GF-D8 (cell line): Measurements from ENCODE around the gene ARIH1.
A peak's percentile ranks its signal among the peaks of the same experiment; 100 is the strongest.

Experiments
- DNase-seq: peaks from one replicate; lab custom pipeline; 2025; lab: John Stamatoyannopoulos, UW

The ARIH1 gene

GRCh38 chr15:72540606-72541237, 66.6 kb downstream of the ARIH1 start:
- no peak for DNase-seq

- DNase-seq, result no peak
Observed at GRCh38 chr15:72541674-72542073, 67.5 kb downstream of the ARIH1 start.

GRCh38 chr15:72545156-72545555, 71.0 kb downstream of the ARIH1 start:
- no peak for DNase-seq

GRCh38 chr15:72554471-72555425, 80.6 kb downstream of the ARIH1 start:
- DNase-seq, result no peak

- no peak for DNase-seq
Observed at GRCh38 chr15:72559781-72560180, 85.7 kb downstream of the ARIH1 start.

GRCh38 chr15:72560458-72560857, 86.3 kb downstream of the ARIH1 start:
- DNase-seq, result no peak

- peak; percentile 39 for DNase-seq
Observed at GRCh38 chr15:72562386-72562785, 88.3 kb downstream of the ARIH1 start.

GRCh38 chr15:72562878-72563277, 88.7 kb downstream of the ARIH1 start:
- no peak for DNase-seq

- DNase-seq, result no peak
Observed at GRCh38 chr15:72564091-72564490, 90.0 kb downstream of the ARIH1 start.

GRCh38 chr15:72566973-72567372, 92.8 kb downstream of the ARIH1 start:
- no peak for DNase-seq

GRCh38 chr15:72570059-72570458, 95.9 kb downstream of the ARIH1 start:
- no peak for DNase-seq

GRCh38 chr15:72579814-72580213, 105.7 kb downstream of the ARIH1 start:
- DNase-seq, result no peak

GRCh38 chr15:72584006-72584405, 109.9 kb downstream of the ARIH1 start:
- no peak for DNase-seq

- DNase-seq, result no peak
Observed at GRCh38 chr15:72585025-72585424, 110.9 kb downstream of the ARIH1 start.

GRCh38 chr15:72585476-72586058, 111.4 kb downstream of the ARIH1 start:
- no peak for DNase-seq

GRCh38 chr15:72588096-72588495, 114.0 kb downstream of the ARIH1 start:
- DNase-seq, result no peak

GRCh38 chr15:72590427-72590826, 116.3 kb downstream of the ARIH1 start:
- no peak for DNase-seq

- DNase-seq, result no peak
Observed at GRCh38 chr15:72591361-72591760, 117.2 kb downstream of the ARIH1 start.

- DNase-seq, result no peak
Observed at GRCh38 chr15:72592097-72592496, 118.0 kb downstream of the ARIH1 start.

GRCh38 chr15:72592676-72593075, 118.5 kb downstream of the ARIH1 start:
- DNase-seq, result no peak

GRCh38 chr15:72593838-72594237, 119.7 kb downstream of the ARIH1 start:
- no peak for DNase-seq

- DNase-seq, result no peak
Observed at GRCh38 chr15:72599855-72600464, 125.8 kb downstream of the ARIH1 start.

GRCh38 chr15:72604794-72605193, 130.7 kb downstream of the ARIH1 start:
- no peak for DNase-seq
